Choroid plexus epithelial cell (primary cell): ENCODE results near the gene MRPL24.
A peak's percentile ranks its signal among the peaks of the same experiment; 100 is the strongest.

Source experiments
- DNase-seq: peaks from one replicate; pipeline ENCODE4 v3.0.0-alpha.2; 2010; ENCODE audit warnings: low read depth
- H3K4me3 ChIP-seq: 2 replicates; pipeline ENCODE4 v1.5.1; 2011; ENCODE audit warnings: low read depth, mild to moderate bottlenecking, control low read depth, low read length, moderate library complexity
- TF ChIP-seq, protein P1 (sequence below): conservative IDR thresholded peaks from 2 replicates; pipeline ENCODE4 v1.5.1; 2011; ENCODE audit warnings: low read depth, mild to moderate bottlenecking, control low read depth, inconsistent platforms, low read length, moderate library complexity

The MRPL24 gene

DNA sequence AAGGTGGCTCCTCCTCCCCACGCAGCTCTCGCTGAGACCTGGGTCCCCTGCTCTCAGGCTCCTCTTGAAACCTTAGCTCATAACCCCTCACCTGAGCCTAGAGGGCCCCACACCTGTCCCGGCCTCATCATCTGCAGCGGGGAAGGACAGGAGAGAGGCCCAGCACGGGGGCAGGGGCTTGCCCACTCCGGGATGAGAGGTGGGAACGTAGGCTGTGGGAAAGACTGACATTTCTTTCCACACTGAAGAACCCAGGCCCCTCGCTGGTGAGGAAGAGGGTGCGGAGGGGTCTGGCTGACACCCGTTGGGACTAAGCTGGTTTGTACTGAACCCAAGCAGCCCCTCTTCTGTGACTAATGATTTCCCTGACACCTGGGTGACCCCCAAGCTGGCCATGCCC, 49.7 kb downstream of the MRPL24 start:
- no peak overlapping the region for H3K4me3 ChIP-seq
- no peak for DNase-seq
- TF ChIP-seq, protein P1, sequence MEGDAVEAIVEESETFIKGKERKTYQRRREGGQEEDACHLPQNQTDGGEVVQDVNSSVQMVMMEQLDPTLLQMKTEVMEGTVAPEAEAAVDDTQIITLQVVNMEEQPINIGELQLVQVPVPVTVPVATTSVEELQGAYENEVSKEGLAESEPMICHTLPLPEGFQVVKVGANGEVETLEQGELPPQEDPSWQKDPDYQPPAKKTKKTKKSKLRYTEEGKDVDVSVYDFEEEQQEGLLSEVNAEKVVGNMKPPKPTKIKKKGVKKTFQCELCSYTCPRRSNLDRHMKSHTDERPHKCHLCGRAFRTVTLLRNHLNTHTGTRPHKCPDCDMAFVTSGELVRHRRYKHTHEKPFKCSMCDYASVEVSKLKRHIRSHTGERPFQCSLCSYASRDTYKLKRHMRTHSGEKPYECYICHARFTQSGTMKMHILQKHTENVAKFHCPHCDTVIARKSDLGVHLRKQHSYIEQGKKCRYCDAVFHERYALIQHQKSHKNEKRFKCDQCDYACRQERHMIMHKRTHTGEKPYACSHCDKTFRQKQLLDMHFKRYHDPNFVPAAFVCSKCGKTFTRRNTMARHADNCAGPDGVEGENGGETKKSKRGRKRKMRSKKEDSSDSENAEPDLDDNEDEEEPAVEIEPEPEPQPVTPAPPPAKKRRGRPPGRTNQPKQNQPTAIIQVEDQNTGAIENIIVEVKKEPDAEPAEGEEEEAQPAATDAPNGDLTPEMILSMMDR, result no peak

DNA sequence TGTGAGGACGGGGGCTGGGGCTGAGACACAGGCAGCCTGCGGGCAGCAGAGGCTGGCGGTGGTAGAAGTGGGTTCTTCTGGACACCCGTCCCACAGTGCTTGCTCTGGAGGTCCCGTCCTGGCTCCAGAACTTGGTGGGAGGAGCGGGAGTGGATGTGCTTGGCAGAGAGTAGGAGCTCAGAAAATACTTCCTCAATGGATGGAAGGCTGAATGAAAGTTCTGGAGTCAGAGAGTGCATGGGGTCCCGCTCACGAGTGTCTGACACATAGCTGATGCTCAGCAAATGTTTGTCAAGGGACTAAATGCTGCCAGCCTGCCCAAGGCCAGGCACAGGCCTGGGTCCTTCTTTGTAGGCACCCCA, 50.2 kb downstream of the MRPL24 start:
- DNase-seq, result no peak
- TF ChIP-seq, protein P1, result no peak
- no peak overlapping the region for H3K4me3 ChIP-seq

DNA sequence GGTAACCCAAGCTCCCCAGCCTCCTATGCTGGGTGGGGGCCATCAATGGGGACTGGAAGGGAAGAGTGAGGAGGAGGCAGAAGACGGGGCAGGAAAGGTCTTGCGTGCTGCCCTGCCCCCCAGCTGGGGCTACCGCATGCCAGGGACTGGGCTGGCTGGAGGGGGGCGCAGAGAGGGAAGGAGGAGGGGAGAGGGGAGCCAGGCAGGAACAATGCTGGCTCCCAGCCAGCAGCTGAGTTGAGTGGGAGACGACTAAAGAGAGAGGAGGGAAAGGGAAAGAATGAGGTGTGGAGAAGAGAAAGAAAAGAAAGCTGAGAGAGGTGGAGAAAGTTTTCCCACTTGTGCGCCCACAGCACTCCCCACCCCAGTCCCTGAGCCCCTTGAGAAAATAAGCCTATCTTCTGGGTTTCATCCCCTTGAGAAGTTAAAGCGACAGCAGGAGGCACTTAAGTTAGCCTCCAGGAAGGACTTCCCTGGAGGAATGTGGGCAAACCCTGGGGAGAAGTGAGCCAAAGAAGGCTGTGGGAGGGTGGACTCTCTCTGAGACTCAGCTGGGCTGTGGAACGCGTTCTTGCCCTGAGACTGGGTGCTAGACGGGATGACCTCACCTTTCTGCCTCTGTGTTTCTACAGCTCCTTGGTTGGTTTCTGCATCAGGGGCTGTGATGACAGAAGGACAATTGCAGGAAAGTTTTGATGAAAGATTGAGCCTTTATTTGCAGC, 50.8 kb downstream of the MRPL24 start:
- TF ChIP-seq, protein P1, result no peak
- no peak overlapping the region for H3K4me3 ChIP-seq
- no peak for DNase-seq

- peak; percentile 81 for DNase-seq
- TF ChIP-seq, protein P1, result peak; percentile 98
- peak overlapping the region; percentile 12 for H3K4me3 ChIP-seq
Observed at GRCh38 chr1:156689035-156689952, 51.6 kb downstream of the MRPL24 start.
